Ishikawa (cell line): ENCODE data around the gene MBTPS1.

Experiments used
- CEBPB ChIP-seq: IDR thresholded peaks from 2 replicates; pipeline ENCODE4 v1.6.1; 2012
- CREB1 ChIP-seq: IDR thresholded peaks from 2 replicates; pipeline ENCODE4 v1.6.1; 2012; ENCODE audit warnings: low read depth
- EGR1 ChIP-seq: IDR thresholded peaks from 2 replicates; pipeline ENCODE4 v1.6.1; 2012
- EP300 ChIP-seq: IDR thresholded peaks from 2 replicates; pipeline ENCODE4 v1.6.1; 2012; ENCODE audit warnings: borderline replicate concordance
- FOXM1 ChIP-seq: IDR thresholded peaks from 2 replicates; pipeline ENCODE4 v1.6.1; 2012; ENCODE audit warnings: low read depth, borderline replicate concordance
- MAX ChIP-seq: IDR thresholded peaks from 2 replicates; pipeline ENCODE4 v1.6.1; 2012
- NFIC ChIP-seq: IDR thresholded peaks from 2 replicates; pipeline ENCODE4 v1.6.1; 2012
- RAD21 ChIP-seq: IDR thresholded peaks from 2 replicates; pipeline ENCODE4 v1.6.1; 2012; ENCODE audit warnings: low read depth
- REST ChIP-seq: IDR thresholded peaks from 2 replicates; pipeline ENCODE4 v1.6.1; 2012; ENCODE audit warnings: low read depth, mild to moderate bottlenecking
- TAF1 ChIP-seq: IDR thresholded peaks from 2 replicates; pipeline ENCODE4 v1.6.1; 2012; ENCODE audit warnings: low read depth, mild to moderate bottlenecking
- TCF12 ChIP-seq: IDR thresholded peaks from 2 replicates; pipeline ENCODE4 v1.6.1; 2012; ENCODE audit warnings: low read depth
- TEAD4 ChIP-seq: IDR thresholded peaks from 2 replicates; pipeline ENCODE4 v1.6.1; 2012
- USF1 ChIP-seq: IDR thresholded peaks from 2 replicates; pipeline ENCODE4 v1.6.1; 2012
- YY1 ChIP-seq: IDR thresholded peaks from 2 replicates; pipeline ENCODE4 v1.6.1; 2012; ENCODE audit warnings: low read depth
- ZBTB7A ChIP-seq: IDR thresholded peaks from 2 replicates; pipeline ENCODE4 v1.6.1; 2012; ENCODE audit warnings: low read depth

The MBTPS1 gene

GRCh38 chr16:84026606-84027005, 90.1 kb downstream of the MBTPS1 start:
- TF ChIP-seq EP300 (no peak), MAX (no peak), USF1 (no peak), TCF12 (no peak), REST (no peak), FOXM1 (no peak)

GRCh38 chr16:84024854-84025253, 91.9 kb downstream of the MBTPS1 start:
- TF ChIP-seq CEBPB (no peak), EP300 (no peak), MAX (no peak), USF1 (no peak), REST (no peak), EGR1 (no peak), NFIC (no peak), TEAD4 (no peak)

GRCh38 chr16:84022644-84023043, 94.1 kb downstream of the MBTPS1 start:
- TF ChIP-seq CREB1 (no peak), NFIC (no peak), RAD21 (no peak), TEAD4 (no peak), YY1 (no peak), FOXM1 (no peak), ZBTB7A (no peak), EP300 (no peak), TAF1 (no peak), CEBPB (no peak), MAX (no peak), USF1 (no peak), EGR1 (no peak), TCF12 (no peak), REST (no peak)

GRCh38 chr16:84021488-84021887, 95.3 kb downstream of the MBTPS1 start:
- TF ChIP-seq FOXM1 (no peak), TCF12 (no peak), NFIC (no peak), YY1 (no peak), RAD21 (no peak), TAF1 (no peak), EP300 (no peak), ZBTB7A (no peak), EGR1 (no peak), CEBPB (no peak), USF1 (no peak), CREB1 (no peak), TEAD4 (no peak), REST (no peak), MAX (no peak)
